T1000 (cell line): ENCODE measurements around the gene NISCH.
A peak's percentile ranks its signal among the peaks of the same experiment; 100 is the strongest.

ENCODE experiments used
- DNase-seq: peaks from one replicate; lab custom pipeline; 2025; ENCODE audit warnings: mixed read lengths; lab: John Stamatoyannopoulos, UW

The NISCH gene

DNA sequence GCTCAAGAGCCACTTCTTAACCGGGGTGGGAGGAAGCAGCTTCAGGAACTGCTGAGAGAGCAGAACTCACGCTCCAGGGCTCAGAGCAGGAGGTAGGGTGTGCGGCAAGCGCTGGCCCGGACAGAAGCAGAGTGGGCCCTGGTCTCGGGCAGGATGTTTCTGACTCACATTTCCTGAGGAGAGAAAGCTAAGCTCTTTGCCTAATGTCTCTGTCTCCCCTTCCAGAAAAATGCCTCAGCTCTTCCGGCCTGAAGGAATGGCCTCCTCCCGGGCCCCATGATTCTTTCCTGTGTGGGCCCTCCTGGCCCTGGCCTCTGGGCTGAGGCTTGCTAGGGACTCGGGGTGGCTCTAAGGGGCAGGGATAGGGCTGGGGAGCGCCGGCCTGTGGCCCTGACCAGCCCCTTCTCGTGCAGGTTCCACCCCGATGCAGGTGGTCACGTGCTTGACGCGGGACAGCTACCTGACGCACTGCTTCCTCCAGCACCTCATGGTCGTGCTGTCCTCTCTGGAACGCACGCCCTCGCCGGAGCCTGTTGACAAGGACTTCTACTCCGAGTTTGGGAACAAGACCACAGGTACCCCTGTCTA is 35.6 kb downstream of the NISCH start:
- no peak for DNase-seq

DNA sequence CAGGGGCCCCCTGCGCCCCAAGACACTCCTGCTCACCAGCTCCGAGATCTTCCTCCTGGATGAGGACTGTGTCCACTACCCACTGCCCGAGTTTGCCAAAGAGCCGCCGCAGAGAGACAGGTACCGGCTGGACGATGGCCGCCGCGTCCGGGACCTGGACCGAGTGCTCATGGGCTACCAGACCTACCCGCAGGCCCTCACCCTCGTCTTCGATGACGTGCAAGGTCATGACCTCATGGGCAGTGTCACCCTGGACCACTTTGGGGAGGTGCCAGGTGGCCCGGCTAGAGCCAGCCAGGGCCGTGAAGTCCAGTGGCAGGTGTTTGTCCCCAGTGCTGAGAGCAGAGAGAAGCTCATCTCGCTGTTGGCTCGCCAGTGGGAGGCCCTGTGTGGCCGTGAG is 36.7 kb downstream of the NISCH start:
- DNase-seq: no peak

DNA sequence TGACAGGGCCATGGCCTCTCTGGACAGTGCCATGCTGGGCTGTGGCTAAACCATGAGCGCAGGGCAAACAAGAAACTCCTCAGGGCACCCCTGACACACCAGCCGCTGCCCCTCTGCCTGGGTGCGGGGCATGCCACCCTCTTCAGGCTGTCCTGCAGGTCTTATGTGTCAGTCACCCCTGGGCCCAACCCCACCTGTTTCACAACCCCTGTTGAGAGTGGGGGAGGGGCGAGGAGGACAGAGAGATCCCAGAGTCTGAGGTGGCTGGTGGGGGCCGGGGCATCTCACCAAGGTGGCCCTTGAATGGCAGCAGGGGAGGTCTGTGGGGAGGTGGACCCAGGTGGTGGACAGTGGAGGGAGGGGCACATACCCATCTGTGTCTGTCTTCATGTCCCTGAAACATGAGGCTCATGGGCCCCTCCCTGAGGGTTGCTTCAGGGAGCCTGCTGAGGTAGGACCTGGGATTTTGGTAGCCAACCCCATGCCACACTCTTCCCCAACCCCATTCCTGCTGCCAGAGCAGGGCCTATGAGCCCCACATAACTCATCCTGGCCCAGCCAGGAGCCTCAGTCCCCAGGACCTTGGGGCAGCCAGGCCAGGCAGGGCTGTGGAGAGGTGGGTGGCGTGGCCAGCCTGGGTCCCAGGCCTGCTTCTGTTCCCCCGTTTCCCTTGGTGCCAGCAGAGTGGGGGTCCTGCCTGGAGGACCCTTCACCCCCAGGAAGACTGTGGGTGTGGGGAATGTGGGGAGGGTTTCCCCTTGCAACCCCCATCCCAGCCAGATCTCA is 38.0 kb downstream of the NISCH start:
- no peak for DNase-seq

DNA sequence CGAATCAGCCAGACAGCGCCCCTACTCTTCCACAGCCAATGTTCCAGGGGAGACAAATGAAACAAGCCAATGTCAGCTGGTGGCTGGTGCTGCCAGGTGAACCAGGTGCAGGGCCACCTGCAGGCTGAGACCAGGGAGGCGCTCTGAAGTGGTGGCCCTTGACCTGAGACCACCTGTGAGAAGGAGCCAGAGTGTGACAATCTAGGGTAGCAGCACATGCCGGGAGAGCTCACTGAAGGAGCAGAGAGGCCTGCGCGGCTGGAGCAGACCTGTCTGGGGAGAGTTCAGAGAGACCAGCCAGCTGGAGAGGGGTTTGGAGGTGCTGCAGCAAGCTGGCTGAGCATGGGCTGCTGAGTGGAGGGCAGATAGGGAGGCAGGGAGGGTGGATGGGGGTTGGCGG is 39.0 kb downstream of the NISCH start:
- DNase-seq: no peak

DNA sequence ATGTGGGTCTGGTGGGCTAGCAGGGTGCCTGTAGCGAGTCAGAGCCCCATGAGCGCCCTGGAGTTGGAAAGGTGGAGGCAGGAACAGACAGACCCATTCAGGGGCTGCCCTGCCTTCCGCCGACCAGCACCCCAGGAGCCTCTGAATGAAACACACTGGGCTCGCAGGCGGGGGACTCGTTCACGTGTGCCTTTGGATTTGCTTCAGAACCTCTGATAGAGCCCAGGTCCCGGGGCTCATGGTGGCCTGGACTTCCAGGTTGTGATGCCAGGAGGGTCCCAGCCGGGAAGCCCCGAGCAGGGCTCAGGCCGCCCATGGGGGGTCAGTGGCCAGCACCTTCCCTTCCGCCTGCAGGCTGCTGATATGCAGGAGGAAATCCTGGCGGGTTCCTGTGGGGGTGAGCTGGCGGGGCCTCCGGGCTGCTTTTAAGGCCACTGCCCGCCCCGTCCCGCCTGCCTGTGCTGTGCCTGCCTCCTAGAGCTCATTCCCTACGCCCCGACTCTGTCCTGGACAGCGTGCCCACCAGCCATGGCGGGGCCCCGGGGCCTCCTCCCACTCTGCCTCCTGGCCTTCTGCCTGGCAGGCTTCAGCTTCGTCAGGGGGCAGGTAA is 39.6 kb downstream of the NISCH start, which contains the start of gene STAB1:
Gene STAB1 (plus strand): TSS at position 453 of the 610 bp plus-strand sequence. CDS start 76 bp downstream, at position 529.
- DNase-seq: no peak

DNA sequence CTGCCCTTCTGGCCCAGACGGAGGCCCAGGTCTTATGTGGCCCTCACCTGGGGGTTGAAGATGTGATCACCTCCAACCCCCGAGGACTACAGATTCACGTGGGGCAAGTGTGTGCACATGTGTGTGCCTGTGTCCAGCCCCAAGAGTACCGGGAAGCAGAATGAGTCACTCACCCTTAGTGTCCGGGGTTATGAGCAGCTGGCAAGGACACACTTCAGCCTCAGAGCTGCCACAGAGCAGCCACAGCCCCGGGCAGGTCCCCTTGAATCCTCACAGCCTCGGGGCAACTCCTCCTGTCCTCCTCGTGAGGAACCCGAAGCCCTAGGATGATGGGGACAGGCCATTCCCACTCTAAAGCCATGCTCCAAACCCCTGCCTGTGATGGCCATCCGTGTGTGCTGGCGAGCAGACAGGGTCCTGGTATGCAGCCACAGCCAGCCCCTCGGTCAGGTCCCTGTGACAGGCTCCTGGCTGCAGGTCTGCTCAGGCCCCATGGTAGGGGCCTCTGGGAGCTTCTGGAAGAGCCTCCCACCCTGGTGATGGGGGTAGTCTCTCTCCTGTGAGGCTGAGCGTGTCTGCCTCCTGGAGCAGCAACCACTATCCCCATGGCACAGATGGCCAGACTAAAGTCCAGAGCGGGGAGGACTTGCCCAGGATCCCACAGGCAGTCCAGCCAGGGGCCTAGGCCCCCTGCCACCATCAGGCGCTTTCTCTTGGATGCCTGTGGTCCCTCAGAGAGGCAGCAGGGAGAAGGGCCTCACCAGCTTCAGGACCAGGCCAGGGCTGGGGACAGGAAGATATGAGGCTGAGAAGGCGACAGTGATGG is 40.6 kb downstream of the NISCH start:
- DNase-seq: peak; percentile 41

DNA sequence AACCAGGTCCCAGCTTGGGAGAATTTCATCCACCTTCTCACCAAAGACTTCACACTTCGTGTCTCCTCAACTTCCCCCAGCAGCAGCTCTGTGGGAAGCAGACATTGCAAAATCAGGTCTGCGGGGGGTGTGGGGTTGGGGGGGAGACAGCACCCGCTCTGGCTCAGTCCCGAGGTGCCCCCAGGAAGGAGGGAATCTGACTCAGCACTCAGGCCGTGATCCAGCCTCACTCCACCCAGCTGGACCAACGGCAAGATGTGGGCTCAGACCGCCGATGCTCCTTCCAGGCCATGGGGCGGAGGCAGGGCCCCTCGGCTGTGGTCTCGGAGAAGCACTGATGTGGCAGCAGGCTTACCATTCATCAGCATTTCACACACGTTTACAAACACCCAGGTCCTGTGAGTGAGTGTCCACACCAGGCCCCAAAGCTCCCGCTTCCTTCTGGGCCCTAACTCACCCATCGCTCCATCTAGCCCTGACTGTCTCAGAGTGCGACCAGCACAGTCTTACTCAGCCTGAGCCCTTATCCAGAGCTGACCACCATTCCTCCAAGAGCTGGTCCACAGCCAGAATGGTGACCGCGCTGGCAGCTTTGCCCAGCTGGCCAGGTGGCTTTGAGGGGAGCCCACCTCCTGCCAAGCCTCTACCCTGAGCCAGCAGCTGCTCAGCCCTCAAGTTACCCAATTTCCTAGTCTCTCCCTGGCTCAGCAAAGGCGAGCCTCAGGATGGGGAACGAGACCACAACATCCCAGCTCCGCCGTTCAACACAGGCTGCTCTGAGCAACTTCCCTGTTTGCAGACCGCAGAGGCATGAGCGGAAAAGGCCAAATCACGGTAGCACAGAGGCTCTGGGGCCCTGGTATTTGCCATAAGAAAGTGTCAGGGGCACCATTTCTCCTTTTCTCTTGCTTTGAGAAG is 43.0 kb downstream of the NISCH start:
- DNase-seq: no peak

DNA sequence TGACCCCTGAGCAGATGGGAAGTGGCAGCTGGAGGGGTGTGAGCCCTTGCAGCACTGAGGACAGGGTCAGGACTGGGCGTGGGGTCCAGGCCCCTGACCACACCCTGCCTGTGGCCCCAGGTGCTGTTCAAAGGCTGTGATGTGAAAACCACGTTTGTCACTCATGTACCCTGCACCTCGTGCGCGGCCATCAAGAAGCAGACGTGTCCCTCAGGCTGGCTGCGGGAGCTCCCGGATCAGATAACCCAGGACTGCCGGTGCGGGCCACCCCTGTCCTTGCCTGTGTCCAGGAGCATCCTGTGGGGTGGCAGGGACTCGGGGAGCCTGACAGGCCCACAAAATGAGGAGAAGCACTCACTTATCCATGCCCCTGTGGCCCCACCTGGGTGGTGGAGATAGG is 45.6 kb downstream of the NISCH start:
- DNase-seq: no peak

DNA sequence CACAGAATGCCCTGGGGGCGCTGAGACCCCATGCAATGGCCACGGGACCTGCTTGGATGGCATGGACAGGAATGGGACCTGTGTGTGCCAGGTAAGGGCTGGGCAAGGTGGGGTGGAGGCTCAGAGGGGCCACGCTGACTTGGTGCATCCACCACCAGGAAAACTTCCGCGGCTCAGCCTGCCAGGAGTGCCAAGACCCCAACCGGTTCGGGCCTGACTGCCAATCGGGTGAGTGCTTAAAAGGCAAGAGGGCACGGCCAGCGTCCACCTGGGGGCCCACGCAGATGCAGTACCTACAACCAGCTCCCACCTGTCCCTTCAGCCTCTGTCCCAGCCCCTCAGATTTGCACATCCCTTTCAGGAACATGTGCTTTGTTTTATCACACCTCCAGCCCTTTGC is 46.6 kb downstream of the NISCH start:
- DNase-seq: no peak

DNA sequence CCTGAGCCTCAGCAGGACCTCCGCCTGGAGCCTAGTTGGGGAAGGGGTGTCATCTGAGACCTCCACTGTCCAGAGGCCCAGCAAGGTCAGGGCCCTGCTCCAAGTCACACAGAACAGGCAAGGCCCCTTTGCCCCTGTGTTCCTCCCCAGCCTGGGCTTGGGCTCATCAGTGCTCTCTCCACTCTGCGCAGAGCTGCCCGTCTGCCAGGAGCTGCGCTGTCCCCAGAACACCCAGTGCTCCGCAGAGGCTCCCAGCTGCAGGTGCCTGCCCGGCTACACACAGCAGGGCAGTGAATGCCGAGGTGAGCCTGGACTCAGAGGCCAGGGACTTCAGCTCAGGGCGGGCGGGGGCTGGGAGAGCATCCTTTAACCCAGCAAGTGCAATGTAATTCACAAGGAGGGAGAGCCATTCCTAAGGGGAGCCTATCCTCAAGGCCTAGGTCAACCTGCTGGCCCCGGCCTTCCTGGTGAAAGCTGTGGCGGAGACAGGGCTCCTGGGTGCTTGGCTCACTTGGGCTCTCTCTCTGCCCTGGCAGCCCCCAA is 47.5 kb downstream of the NISCH start:
- DNase-seq: no peak

DNA sequence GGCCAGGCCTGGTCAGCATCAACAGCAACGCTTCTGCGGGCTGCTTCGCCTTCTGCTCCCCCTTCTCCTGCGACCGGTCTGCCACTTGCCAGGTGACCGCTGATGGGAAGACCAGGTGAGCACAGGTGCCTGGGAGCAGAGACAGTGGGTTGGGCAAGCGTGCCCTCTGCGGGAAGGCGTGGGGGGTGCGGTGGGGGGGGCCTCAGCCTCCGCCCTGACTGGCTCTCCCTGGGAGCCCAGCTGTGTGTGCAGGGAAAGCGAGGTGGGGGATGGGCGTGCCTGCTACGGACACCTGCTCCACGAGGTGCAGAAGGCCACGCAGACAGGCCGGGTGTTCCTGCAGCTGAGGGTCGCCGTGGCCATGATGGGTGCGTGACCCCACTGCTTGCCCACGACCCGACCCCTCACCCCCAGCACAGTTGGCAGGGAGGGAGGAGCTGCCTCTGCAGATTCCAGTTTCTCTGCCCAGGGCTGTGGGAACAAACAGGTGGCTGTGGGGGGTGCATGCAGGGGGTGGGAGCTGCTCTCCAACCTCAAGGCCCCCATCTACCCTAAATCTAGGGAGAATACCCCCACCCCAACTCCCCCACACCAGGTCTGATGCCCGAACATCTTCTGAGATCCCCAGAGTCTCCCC is 48.5 kb downstream of the NISCH start:
- no peak for DNase-seq

DNA sequence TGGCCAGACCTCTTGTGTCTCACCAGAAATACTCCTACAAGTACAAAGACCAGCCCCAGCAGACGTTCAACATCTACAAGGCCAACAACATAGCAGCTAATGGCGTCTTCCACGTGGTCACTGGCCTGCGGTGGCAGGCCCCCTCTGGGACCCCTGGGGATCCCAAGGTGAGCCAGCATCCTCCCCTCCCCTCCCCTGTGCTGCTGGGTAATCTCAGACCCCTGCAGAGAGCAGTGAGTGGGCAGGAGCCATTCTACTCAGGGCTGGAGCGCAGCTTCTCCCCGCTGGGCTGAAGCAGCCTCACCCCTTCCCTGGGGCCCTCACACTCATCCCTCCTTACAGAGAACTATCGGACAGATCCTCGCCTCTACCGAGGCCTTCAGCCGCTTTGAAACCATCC is 49.6 kb downstream of the NISCH start:
- no peak for DNase-seq

DNA sequence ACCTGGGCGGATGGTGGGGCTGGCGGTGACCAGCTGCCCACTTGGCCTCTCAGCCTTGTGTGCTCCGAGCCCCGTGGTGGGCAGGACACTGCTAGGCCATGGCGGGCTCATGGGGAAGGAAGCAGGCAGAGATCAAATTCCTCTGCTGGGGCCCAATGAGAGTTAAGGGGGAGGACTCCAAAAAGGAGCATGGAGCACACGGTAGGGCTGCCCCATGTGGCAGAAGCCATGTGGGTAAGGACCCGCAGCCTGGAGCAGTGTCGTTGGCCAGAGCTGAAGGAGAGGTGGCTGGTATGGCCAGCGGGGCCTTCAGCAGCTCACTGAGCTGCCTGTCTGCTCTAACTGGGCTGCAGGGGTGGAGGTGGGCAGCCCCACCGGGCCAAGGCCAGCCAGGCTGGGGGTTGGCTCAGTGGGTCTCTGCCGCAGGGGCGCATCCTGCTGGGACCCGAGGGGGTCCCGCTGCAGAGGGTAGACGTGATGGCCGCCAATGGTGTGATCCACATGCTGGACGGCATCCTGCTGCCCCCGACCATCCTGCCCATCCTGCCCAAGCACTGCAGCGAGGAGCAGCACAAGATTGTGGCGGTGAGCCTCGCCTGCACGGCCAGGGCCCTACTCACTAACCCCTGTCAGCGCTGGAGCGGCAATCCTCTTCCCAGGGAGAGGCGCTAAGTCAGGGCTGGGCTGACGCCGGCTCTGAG is 51.0 kb downstream of the NISCH start:
- DNase-seq: no peak

DNA sequence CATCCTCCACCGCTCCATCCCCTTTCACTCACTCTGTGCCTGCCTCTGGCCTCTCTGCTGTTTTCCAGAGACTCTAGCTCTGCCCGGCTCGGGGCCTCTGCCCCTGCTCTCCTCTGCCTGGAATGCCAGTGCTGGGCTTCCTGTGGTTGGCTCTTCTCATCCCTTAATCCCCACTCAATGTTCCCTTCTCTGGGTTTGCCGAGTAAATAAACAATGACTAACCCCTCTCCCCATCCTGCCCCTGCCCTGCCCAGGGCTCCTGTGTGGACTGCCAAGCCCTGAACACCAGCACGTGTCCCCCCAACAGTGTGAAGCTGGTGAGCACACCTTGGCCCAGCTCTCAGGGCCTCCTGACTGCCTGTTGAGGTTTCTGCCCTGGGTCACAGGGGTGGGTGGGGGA is 52.0 kb downstream of the NISCH start:
- DNase-seq: peak; percentile 55

DNA sequence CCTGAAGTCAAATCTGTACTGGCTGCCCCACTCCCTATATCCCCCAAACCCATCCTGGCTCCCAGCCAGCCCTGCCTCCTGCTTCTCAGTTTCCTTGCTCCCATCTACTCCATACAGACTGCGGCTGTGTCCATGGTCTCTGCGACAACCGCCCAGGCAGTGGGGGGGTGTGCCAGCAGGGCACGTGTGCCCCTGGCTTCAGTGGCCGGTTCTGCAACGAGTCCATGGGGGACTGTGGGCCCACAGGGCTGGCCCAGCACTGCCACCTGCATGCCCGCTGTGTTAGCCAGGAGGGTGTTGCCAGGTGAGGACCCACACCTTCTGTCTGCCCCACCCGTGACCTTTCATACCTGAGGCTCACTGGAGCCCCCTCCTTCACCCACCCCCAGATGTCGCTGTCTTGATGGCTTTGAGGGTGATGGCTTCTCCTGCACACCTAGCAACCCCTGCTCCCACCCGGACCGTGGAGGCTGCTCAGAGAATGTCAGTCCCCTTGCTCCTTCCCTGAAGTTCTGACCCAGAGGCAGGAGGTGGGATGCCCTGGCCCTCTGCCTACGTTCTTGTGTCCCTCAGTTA is 54.4 kb downstream of the NISCH start:
- no peak for DNase-seq

DNA sequence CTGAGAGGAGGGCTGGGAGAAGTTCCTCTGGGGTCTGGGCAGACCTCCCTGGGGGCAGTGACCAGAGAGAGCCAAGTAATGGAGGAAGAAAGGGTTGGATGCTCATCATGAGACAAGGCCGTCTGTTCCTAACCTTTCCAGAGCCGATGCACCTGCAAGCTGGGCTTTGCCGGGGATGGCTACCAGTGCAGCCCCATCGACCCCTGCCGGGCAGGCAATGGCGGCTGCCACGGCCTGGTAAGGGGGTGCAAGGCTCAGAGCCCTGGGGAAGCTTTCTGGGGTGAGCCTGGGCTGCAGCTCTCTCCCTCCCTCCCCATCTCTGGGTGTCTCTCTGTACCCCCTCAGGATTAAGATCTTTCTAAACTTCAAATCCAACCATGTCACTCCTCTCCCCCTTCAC is 56.1 kb downstream of the NISCH start:
- DNase-seq: no peak

DNA sequence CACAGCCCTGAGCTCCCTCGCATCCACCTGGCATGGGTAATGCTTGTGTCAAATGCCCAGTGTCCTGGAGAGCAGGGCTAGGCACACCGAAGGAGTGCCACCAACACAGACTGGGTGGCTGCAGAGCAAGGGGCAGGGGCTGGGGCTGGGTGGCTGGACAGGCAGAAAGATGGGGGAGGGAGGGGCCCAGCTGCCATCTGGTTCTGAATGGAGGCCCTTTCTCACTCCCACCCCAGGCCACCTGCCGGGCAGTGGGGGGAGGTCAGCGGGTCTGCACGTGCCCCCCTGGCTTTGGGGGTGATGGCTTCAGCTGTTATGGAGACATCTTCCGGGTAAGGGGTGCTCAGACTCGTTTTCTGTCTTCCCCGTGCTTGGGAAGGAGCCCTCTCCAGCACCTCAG is 56.7 kb downstream of the NISCH start:
- no peak for DNase-seq

DNA sequence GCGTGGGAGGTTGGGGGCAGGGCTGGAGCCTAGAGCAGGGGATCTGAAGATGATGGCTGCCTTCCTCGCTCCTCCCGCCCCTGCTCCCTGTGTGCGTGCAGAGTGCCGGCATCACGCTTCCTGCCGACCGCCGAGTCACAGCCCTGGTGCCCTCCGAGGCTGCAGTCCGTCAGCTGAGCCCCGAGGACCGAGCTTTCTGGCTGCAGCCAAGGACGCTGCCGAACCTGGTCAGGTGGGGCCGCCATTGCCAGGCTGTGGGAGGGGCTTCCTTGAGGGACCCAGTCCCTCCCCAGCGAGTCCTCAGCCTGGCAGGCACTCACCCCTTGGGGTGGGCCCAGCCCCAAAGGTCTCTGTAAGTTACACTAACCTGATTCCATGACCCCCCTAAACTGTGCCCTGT is 57.3 kb downstream of the NISCH start:
- no peak for DNase-seq

DNA sequence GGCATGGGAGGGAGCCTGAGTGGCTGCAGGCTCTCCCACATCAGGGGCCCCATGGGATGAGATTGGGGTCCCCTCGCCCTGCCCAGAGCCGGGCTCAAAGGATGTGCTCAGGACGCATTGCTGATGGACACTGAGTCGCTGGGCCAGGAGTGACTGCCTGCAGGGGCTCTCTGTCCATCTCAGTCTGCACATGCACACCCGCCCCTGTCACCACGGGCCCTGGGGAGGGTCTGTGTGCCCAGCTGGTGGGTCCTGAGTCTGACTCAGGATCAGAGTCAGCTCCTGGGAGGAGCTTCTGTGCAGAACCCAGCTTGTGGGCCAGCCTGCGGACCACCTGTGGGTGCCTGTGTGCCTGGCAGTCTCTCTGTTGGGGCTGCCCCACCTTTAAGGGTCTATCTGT is 57.9 kb downstream of the NISCH start:
- no peak for DNase-seq

DNA sequence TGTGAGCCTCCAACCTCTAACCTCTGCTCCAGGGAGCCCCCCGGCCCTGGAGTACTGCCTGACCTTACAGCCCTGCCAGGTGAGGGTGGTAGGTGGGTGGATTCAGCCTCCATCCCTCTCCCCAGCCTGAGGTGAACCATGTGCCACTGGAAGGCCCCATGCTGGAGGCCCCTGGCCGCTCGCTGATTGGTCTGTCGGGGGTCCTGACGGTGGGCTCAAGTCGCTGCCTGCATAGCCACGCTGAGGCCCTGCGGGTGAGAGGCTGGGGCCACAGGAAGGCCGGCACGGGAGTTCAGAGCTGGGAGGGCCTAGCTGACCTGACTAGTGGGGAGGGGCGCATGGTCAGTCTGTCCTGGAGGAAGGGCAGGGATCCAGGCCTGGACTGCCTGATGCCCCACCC is 59.2 kb downstream of the NISCH start:
- no peak for DNase-seq
